ENCODE data around the gene GNB1L. TPM values are rescaled to one million over a fixed set of nuclear protein-coding genes. Genes with fewer than 3 reads are reported as not detected.
A peak's percentile ranks its signal among the peaks of the same experiment; 100 is the strongest.

The GNB1L gene
- total and polyA plus RNA-seq, 9 of the 15 experiments (the other 6 are each of a cell fraction or from before 2014, with no cell fraction given): 0.56 to 50.5 (median 10.2) TPM

DNA sequence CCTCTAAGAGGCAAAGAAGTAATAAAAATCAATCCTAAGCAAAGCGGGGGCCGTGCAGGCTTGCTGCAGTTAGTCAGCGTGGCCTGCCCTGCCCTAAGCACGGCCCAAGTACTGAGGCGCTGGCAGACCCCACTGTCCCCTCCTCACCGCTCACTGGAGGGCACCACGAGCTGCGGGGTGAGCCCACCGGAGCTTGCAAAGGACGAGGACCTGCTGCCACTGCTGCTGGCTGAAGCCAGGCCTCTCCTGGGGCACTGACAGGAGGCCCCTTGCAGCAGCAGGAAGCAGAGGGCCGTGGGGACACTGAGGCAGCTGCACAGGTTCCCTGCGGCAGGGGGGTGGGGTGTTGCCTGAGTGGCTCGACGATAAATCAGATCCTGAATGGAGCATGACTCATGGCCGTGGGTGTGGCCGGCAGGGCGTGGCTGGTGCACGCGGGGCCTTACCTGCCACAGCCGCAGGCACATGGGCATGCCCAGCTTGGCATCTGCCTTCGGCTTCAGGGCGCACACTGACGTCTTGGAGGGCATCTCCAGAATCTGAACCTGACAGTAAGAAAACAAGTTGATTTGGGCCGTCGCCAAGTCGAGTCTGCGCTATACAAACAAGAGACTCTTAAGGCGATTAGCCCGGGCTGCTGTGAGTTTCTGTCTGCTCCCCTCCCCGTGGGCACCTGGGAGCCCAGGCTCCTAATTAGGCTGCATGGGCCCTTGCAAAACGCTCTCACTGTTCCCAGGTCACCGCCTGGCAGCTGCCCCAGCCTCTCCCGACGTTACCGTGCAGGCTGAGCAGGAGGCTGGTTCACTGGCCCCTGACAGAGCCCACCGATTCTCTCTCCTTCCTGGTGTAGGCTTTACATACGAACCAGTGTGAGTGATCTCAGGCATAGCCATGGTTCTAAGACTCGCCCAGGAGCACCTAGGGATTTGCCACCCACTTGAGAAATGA lies 48.2 kb downstream of the GNB1L start (continued):
- peak; percentile 87 for TF ChIP-seq L3MBTL2 (IDR thresholded peaks at IDR 0.05)
- no peak for TF ChIP-seq CBX8 (IDR thresholded peaks at IDR 0.05; ENCODE audit: borderline replicate concordance, extremely low read depth, low read depth, low read length, poor library complexity, severe bottlenecking)
- TF ChIP-seq PRMT5 (CRISPR knock-in tag; IDR thresholded peaks at IDR 0.05): 0 out of 2 replicates have a peak, but pooled peaks have one; percentile 45
- no peak for TF ChIP-seq DDX20 (tag; IDR thresholded peaks at IDR 0.05; ENCODE audit: low read depth)
- TF ChIP-seq PPARD (CRISPR knock-in tag; IDR thresholded peaks at IDR 0.05): no peak
- TF ChIP-seq ZNF668 (CRISPR knock-in tag; IDR thresholded peaks at IDR 0.05): no peak
- TF ChIP-seq JUN (IDR thresholded peaks at IDR 0.05; ENCODE audit: borderline replicate concordance, low read depth, low read length): peak; percentile 99
- TF ChIP-seq JUN (CRISPR knock-in tag; IDR thresholded peaks at IDR 0.05; ENCODE audit: borderline replicate concordance): no peak
- TF ChIP-seq ZNF79 (CRISPR knock-in tag; IDR thresholded peaks at IDR 0.05; ENCODE audit: low read depth): no peak
- TF ChIP-seq LEF1 (IDR thresholded peaks at IDR 0.05): no peak
- no peak; the same call in 1 of the 2 replicates for TF ChIP-seq SLC30A9 (CRISPR knock-in tag; IDR thresholded peaks at IDR 0.05)
- peak; percentile 27; the same call in 1 of the 2 replicates for TF ChIP-seq RAD51 (IDR thresholded peaks at IDR 0.05; ENCODE audit: borderline replicate concordance, low read depth)
- TF ChIP-seq ZBTB17 (CRISPR knock-in tag; IDR thresholded peaks at IDR 0.05): peak; percentile 94
- TF ChIP-seq, protein P1, sequence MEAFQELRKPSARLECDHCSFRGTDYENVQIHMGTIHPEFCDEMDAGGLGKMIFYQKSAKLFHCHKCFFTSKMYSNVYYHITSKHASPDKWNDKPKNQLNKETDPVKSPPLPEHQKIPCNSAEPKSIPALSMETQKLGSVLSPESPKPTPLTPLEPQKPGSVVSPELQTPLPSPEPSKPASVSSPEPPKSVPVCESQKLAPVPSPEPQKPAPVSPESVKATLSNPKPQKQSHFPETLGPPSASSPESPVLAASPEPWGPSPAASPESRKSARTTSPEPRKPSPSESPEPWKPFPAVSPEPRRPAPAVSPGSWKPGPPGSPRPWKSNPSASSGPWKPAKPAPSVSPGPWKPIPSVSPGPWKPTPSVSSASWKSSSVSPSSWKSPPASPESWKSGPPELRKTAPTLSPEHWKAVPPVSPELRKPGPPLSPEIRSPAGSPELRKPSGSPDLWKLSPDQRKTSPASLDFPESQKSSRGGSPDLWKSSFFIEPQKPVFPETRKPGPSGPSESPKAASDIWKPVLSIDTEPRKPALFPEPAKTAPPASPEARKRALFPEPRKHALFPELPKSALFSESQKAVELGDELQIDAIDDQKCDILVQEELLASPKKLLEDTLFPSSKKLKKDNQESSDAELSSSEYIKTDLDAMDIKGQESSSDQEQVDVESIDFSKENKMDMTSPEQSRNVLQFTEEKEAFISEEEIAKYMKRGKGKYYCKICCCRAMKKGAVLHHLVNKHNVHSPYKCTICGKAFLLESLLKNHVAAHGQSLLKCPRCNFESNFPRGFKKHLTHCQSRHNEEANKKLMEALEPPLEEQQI (IDR thresholded peaks at IDR 0.05): no peak
- TF ChIP-seq, protein P2, sequence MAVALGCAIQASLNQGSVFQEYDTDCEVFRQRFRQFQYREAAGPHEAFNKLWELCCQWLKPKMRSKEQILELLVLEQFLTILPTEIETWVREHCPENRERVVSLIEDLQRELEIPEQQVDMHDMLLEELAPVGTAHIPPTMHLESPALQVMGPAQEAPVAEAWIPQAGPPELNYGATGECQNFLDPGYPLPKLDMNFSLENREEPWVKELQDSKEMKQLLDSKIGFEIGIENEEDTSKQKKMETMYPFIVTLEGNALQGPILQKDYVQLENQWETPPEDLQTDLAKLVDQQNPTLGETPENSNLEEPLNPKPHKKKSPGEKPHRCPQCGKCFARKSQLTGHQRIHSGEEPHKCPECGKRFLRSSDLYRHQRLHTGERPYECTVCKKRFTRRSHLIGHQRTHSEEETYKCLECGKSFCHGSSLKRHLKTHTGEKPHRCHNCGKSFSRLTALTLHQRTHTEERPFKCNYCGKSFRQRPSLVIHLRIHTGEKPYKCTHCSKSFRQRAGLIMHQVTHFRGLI (CRISPR knock-in tag; IDR thresholded peaks at IDR 0.05): no peak
- TF ChIP-seq FOXK2 (conservative IDR thresholded peaks at IDR 0.05 in 1 of 2, IDR thresholded peaks at IDR 0.05 in 1 of 2; ENCODE audit: low read depth in 2 of 2): peak; percentile 52 to 70; a peak in 3 of 4 replicates
- TF ChIP-seq, protein P3, sequence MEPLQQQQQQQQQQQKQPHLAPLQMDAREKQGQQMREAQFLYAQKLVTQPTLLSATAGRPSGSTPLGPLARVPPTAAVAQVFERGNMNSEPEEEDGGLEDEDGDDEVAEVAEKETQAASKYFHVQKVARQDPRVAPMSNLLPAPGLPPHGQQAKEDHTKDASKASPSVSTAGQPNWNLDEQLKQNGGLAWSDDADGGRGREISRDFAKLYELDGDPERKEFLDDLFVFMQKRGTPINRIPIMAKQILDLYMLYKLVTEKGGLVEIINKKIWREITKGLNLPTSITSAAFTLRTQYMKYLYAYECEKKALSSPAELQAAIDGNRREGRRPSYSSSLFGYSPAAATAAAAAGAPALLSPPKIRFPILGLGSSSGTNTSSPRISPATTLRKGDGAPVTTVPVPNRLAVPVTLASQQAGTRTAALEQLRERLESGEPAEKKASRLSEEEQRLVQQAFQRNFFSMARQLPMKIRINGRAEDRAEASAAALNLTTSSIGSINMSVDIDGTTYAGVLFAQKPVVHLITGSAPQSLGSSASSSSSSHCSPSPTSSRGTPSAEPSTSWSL (CRISPR knock-in tag; IDR thresholded peaks at IDR 0.05; ENCODE audit: borderline replicate concordance): peak; percentile 54; the same call in 1 of the 2 replicates
- no peak for TF ChIP-seq PHB2 (IDR thresholded peaks at IDR 0.05; ENCODE audit: low read depth)
- TF ChIP-seq KDM4B (IDR thresholded peaks at IDR 0.05; ENCODE audit: borderline replicate concordance in 2 of 2, low read depth in 1 of 2): peak in 1 of 2 experiments; percentile 71; a peak in 1 of 4 replicates
- TF ChIP-seq MEIS2 (IDR thresholded peaks at IDR 0.05; ENCODE audit: partially characterized antibody): peak; percentile 100
- TF ChIP-seq CREB1 (IDR thresholded peaks at IDR 0.05): peak; percentile 57
- no peak for TF ChIP-seq CREB1 (CRISPR knock-in tag; IDR thresholded peaks at IDR 0.05)
